Activated CD4-positive, alpha-beta memory T cell treated with anti-CD3 and anti-CD28 coated beads for 36 hours (primary cell): ENCODE measurements around the gene EPB41L1. TPM values are rescaled to one million over a fixed set of nuclear protein-coding genes. Genes with fewer than 3 reads are reported as not detected.

ENCODE experiments used
- CTCF ChIA-PET: fragments of 350-600 bp; sonication (Branson Sonifier 250); formaldehyde crosslinking; loops from one replicate; lab custom pipeline; 2021; ENCODE audit warnings: antibody characterized with exemption, inconsistent platforms; lab: Charles Lee
- POLR2A ChIA-PET: fragments of 350-600 bp; sonication (Branson Sonifier 250); formaldehyde crosslinking; loops from one replicate; lab custom pipeline; 2021; ENCODE audit warnings: antibody characterized with exemption; lab: Charles Lee
- DNase-seq: peaks from one replicate; pipeline ENCODE4 v3.0.0-alpha.2; 2020
- H3K27ac Mint-ChIP-seq: one replicate; pipeline ENCODE4 v1.8.0; 2021; ENCODE audit warnings: mixed read lengths
- H3K27me3 Mint-ChIP-seq: one replicate; pipeline ENCODE4 v1.8.0; 2021; ENCODE audit warnings: mixed read lengths
- H3K36me3 Mint-ChIP-seq: one replicate; pipeline ENCODE4 v1.8.0; 2021; ENCODE audit warnings: mixed read lengths
- H3K4me1 Mint-ChIP-seq: one replicate; pipeline ENCODE4 v1.8.0; 2021; ENCODE audit warnings: low read depth, mixed read lengths
- H3K4me3 Mint-ChIP-seq: one replicate; pipeline ENCODE4 v1.8.0; 2021; ENCODE audit warnings: mild to moderate bottlenecking, mixed read lengths
- H3K9me3 Mint-ChIP-seq: one replicate; pipeline ENCODE4 v1.8.0; 2021; ENCODE audit warnings: mixed read lengths
- intact Hi-C: fragments of 100-400 bp; cut with micrococcal nuclease; formaldehyde crosslinking; loops from one replicate; pipeline ENCODE4 v1.15.1; 2023
- total RNA-seq, 2 experiments: library from RNA; stranded (reverse); gene quantifications; one replicate each; pipeline ENCODE4 v1.2.3, GENCODE V29; 2021

Gene EPB41L1
- total RNA-seq, 2 experiments from 2014 or later: 0.36 to 0.88 TPM

- no peaks in the 10 kb centered on the region for H3K27me3 Mint-ChIP-seq
- H3K4me3 Mint-ChIP-seq: no peak overlapping the region
- DNase-seq: no peak
- no peaks in the 10 kb centered on the region for H3K9me3 Mint-ChIP-seq
- CTCF ChIA-PET: interaction anchor here (1.2 to 1.6 kb wide), 2 partner anchors 51 to 52 kb away, joined by 3 to 4 read pairs; no protein-coding TSS in a partner anchor
- H3K27ac Mint-ChIP-seq: no peak overlapping the region
- POLR2A ChIA-PET: no interaction called here
- intact Hi-C loops: no loop called here
- H3K4me1 Mint-ChIP-seq: peaks cover 5% of the 10 kb centered on the region
- peaks cover 14% of the 10 kb centered on the region for H3K36me3 Mint-ChIP-seq
Measured at GRCh38 chr20:36254076-36254475, 99.5 kb downstream of the EPB41L1 start.

DNA sequence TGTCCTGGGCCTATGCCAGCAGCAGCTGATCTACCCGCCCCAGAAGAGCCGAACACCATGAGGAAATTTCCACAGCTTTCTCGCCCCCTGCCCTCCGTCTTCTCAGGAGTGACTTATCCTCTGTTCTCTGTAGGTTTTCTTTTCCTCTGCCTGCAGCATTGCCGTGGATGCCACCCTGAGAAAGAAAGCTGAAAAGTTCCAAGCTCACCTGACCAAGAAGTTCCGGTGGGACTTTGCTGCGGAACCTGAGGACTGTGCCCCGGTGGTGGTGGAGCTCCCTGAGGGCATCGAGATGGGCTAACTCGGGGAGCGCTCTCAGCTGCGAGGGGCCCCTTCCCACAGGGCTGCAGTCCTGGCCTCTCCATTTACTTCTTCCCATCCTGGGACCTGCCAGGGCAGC is 100.9 kb downstream of the EPB41L1 start:
- no peak overlapping the region for H3K4me3 Mint-ChIP-seq
- no peaks in the 10 kb centered on the region for H3K27me3 Mint-ChIP-seq
- no peak for DNase-seq
- no peaks in the 10 kb centered on the region for H3K4me1 Mint-ChIP-seq
- peaks cover 10% of the 10 kb centered on the region for H3K36me3 Mint-ChIP-seq
- no peaks in the 10 kb centered on the region for H3K9me3 Mint-ChIP-seq
- no peak overlapping the region for H3K27ac Mint-ChIP-seq
- intact Hi-C loops: no loop called here
- ChIA-PET POLR2A (no interaction called here), CTCF (interaction anchor here (1.6 kb wide), 1 partner anchor 53 kb away, joined by 4 read pairs; no protein-coding TSS in a partner anchor)

- DNase-seq: no peak
- H3K4me3 Mint-ChIP-seq: no peak overlapping the region
- ChIA-PET CTCF (no interaction called here), POLR2A (no interaction called here)
- intact Hi-C loops: no loop called here
- peaks cover 7% of the 10 kb centered on the region for H3K36me3 Mint-ChIP-seq
- no peak overlapping the region for H3K27ac Mint-ChIP-seq
- no peaks in the 10 kb centered on the region for H3K4me1 Mint-ChIP-seq
- no peaks in the 10 kb centered on the region for H3K9me3 Mint-ChIP-seq
- no peaks in the 10 kb centered on the region for H3K27me3 Mint-ChIP-seq
Measured at GRCh38 chr20:36259177-36260061, 104.9 kb downstream of the EPB41L1 start.

- H3K36me3 Mint-ChIP-seq: peaks cover 7% of the 10 kb centered on the region
- no peak overlapping the region for H3K27ac Mint-ChIP-seq
- POLR2A ChIA-PET: no interaction called here
- CTCF ChIA-PET: no interaction called here
- H3K4me1 Mint-ChIP-seq: no peaks in the 10 kb centered on the region
- no peak for DNase-seq
- H3K9me3 Mint-ChIP-seq: no peaks in the 10 kb centered on the region
- H3K27me3 Mint-ChIP-seq: no peaks in the 10 kb centered on the region
- intact Hi-C loops: no loop called here
- H3K4me3 Mint-ChIP-seq: no peak overlapping the region
Measured at GRCh38 chr20:36260316-36260715, 105.8 kb downstream of the EPB41L1 start.

GRCh38 chr20:36261389-36262105 is 107.0 kb downstream of the EPB41L1 start:
- no peaks in the 10 kb centered on the region for H3K27me3 Mint-ChIP-seq
- H3K4me3 Mint-ChIP-seq: no peak overlapping the region
- DNase-seq: no peak
- H3K4me1 Mint-ChIP-seq: no peaks in the 10 kb centered on the region
- ChIA-PET CTCF (no interaction called here), POLR2A (no interaction called here)
- H3K9me3 Mint-ChIP-seq: no peaks in the 10 kb centered on the region
- H3K36me3 Mint-ChIP-seq: no peaks in the 10 kb centered on the region
- H3K27ac Mint-ChIP-seq: no peak overlapping the region
- intact Hi-C loops: no loop called here

GRCh38 chr20:36262440-36262839 is 107.9 kb downstream of the EPB41L1 start:
- Mint-ChIP-seq H3K36me3 (no peaks in the 10 kb centered on the region), H3K4me1 (no peaks in the 10 kb centered on the region), H3K27ac (no peak overlapping the region), H3K4me3 (no peak overlapping the region), H3K27me3 (no peaks in the 10 kb centered on the region), H3K9me3 (no peaks in the 10 kb centered on the region)
- intact Hi-C loops: no loop called here
- ChIA-PET CTCF (no interaction called here), POLR2A (no interaction called here)
- DNase-seq: no peak

DNA sequence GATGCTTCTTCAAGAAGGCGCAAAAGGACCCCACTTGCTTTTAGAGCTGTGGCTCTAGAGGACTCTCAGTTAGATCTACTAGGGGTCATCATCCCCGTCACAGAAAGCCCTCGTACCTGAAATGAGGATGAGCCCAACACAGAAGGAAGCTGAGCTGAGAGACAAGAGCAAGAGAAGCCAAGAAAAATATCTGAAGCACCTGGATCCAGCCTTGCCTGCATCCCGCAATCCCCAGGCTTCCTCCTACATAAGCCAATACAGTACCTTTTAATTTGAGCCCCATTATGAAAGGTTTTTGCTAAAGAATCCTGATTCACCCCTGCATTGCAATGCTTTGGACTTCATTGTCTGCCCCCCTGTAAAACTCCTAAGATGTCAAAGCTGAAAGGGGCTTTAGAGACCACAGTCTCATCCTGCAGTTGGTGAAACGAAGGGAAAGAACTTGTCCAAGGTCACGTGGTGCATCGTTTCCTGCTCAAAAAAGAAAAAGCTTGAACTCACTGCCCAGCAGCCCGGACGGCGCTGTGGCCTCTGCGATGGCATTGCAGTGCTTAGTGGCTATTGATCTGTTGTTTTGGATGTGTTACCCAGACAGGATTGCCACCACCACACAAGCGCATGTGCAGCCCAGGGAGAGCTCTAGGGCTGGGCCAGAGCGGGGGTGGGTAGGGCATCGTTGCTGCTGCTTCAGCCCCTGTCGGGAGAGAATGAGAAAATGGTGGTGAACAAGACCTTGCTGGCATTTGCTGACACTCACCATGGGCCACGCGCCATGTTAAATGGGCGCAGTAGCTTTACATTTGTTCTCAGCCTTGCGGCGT is 110.1 kb downstream of the EPB41L1 start:
- Mint-ChIP-seq H3K36me3 (no peaks in the 10 kb centered on the region), H3K27ac (no peak overlapping the region), H3K4me3 (no peak overlapping the region), H3K9me3 (no peaks in the 10 kb centered on the region), H3K4me1 (no peaks in the 10 kb centered on the region), H3K27me3 (no peaks in the 10 kb centered on the region)
- CTCF ChIA-PET: interaction anchor here (1.7 kb wide), 1 partner anchor 62 kb away, joined by 5 read pairs; no protein-coding TSS in a partner anchor
- DNase-seq: no peak
- intact Hi-C loops: no loop called here
- POLR2A ChIA-PET: no interaction called here

- Mint-ChIP-seq H3K4me1 (no peaks in the 10 kb centered on the region), H3K27me3 (no peaks in the 10 kb centered on the region), H3K9me3 (no peaks in the 10 kb centered on the region), H3K4me3 (no peak overlapping the region), H3K36me3 (no peaks in the 10 kb centered on the region), H3K27ac (no peak overlapping the region)
- DNase-seq: no peak
- intact Hi-C loops: no loop called here
- CTCF ChIA-PET: no interaction called here
- POLR2A ChIA-PET: no interaction called here
Measured at GRCh38 chr20:36266189-36266588, 111.6 kb downstream of the EPB41L1 start.

DNA sequence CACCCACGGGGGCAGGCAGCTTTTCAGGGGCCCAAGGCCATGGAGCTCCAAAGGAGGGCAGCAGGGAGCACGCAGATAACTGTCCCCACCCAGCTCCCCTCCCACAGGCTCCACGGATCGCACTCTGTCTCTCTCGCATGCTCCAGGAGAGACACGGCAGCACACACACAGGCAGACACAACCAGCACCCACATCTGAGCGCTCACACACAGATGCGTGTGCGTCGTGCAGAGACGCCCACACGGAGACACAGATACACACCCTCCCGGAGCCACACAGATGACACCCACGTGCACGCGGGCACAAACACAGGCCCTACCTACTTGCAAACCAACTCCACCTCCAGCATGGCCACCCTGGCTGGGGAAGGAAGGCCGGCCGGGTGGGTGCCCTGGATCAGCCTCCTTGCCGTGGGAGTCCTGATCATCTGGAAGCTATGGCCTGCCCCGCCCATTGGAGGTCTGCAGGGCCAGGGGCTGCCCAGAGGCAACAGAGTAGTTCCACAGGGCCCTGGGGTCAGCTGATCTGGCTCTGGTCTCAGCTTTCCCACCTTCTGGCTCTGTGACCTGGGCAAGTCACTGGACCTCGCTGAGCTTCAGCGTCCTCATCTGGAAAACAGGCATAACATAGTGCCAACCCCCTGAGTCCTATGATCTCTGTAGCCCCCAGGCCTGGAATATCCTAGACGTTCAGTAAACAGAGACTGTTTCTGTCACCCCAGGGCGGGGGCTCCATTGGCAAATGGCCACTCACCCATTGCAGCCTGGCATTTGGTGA is 113.3 kb downstream of the EPB41L1 start:
- Mint-ChIP-seq H3K4me1 (no peaks in the 10 kb centered on the region), H3K27me3 (no peaks in the 10 kb centered on the region), H3K27ac (no peak overlapping the region), H3K4me3 (no peak overlapping the region), H3K9me3 (no peaks in the 10 kb centered on the region), H3K36me3 (no peaks in the 10 kb centered on the region)
- CTCF ChIA-PET: no interaction called here
- intact Hi-C loops: no loop called here
- no peak for DNase-seq
- POLR2A ChIA-PET: no interaction called here

DNA sequence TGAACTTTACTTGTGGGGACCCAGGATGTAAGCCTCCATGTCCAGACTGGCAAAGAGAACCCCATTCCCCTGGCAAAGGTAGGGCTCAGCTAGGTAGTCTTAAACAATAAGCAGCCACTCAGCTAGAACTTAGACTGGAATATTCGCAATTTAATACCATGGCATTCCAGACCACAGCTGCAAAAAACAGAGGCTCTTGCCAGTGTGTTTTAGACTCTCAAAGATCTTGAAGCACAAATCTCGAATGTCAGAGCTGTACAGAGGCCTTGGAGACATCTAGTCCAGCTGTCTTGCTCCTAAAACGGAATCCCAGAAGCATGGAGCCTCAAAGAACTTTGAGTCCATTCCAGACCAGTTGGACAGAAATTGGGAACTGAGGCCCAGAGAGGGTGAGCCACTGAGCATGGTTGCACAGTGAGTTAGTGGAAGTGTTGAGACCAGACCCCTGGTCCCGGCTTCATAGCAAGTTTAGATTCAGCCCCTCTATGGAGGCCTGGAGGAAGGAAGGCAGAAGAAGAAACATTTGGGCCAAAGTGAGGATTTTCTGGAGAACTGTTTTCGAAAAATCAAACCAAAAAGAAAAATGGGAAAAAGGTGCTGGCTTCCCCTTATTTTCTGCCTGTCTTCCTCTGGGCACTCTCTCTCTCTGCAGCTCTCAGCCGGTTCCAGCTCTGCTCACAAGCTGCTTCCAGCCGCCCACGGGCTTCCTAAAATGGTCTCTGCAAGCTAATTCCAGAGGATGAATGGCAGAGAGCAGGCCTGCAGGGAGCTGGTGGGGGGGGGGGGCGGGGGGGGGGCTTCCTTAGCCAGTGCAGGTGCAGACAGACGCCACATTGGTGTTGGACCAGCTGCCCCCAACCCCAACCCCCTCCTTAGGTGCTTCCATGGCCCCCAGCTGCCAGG is 114.2 kb downstream of the EPB41L1 start:
- DNase-seq: no peak
- CTCF ChIA-PET: no interaction called here
- POLR2A ChIA-PET: no interaction called here

GRCh38 chr20:36269507-36269906 is 115.0 kb downstream of the EPB41L1 start:
- CTCF ChIA-PET: no interaction called here
- H3K4me3 Mint-ChIP-seq: no peak overlapping the region
- H3K9me3 Mint-ChIP-seq: no peaks in the 10 kb centered on the region
- intact Hi-C loops: no loop called here
- no peak for DNase-seq
- no peaks in the 10 kb centered on the region for H3K4me1 Mint-ChIP-seq
- peaks cover 6% of the 10 kb centered on the region for H3K27me3 Mint-ChIP-seq
- H3K36me3 Mint-ChIP-seq: no peaks in the 10 kb centered on the region
- POLR2A ChIA-PET: no interaction called here
- no peak overlapping the region for H3K27ac Mint-ChIP-seq

More for the DNA sequence above, 114.2 kb downstream of the EPB41L1 start:
- Mint-ChIP-seq H3K27me3 (peaks cover 5% of the 10 kb centered on the region), H3K27ac (no peak overlapping the region), H3K36me3 (no peaks in the 10 kb centered on the region), H3K4me1 (no peaks in the 10 kb centered on the region), H3K9me3 (no peaks in the 10 kb centered on the region), H3K4me3 (no peak overlapping the region)
- intact Hi-C loops: no loop called here
